SK-N-SH (cell line): ENCODE data around the gene PRKAA2.

Experiments
- EZH2phosphoT487 ChIP-seq: fragments of 200-600 bp; sonication (generic); IDR thresholded peaks from 2 replicates; pipeline ENCODE4 v1.6.1; 2017; ENCODE audit warnings: low read depth, mixed run types, mild to moderate bottlenecking, antibody characterized with exemption, moderate library complexity, borderline replicate concordance
- GATA2 ChIP-seq: sonication (generic); formaldehyde crosslinking; IDR thresholded peaks from 2 replicates; pipeline ENCODE4 v1.5.0; 2020; ENCODE audit warnings: mild to moderate bottlenecking, missing genetic modification reagents
- NRF1 ChIP-seq: IDR thresholded peaks from 2 replicates; pipeline ENCODE4 v1.6.1; 2012; ENCODE audit warnings: low read depth, mild to moderate bottlenecking, low read length
- RAD21 ChIP-seq: IDR thresholded peaks from 2 replicates; pipeline ENCODE4 v1.6.1; 2012; ENCODE audit warnings: mild to moderate bottlenecking, low read length
- RFX5 ChIP-seq: IDR thresholded peaks from 2 replicates; pipeline ENCODE4 v1.6.1; 2012; ENCODE audit warnings: mild to moderate bottlenecking, improper control_type of control experiment, low read length
- TAF1 ChIP-seq: IDR thresholded peaks from 2 replicates; pipeline ENCODE4 v1.6.1; 2012; ENCODE audit warnings: low read depth, mild to moderate bottlenecking, low read length, moderate library complexity, borderline replicate concordance
- TCF12 ChIP-seq: IDR thresholded peaks from 2 replicates; pipeline ENCODE4 v1.4.0; 2012
- TF ChIP-seq, protein P1 (sequence below): fragments of 200-600 bp; sonication (generic); IDR thresholded peaks from 2 replicates; pipeline ENCODE4 v1.6.1; 2017; ENCODE audit warnings: antibody characterized with exemption, mild to moderate bottlenecking, moderate library complexity

DNA sequence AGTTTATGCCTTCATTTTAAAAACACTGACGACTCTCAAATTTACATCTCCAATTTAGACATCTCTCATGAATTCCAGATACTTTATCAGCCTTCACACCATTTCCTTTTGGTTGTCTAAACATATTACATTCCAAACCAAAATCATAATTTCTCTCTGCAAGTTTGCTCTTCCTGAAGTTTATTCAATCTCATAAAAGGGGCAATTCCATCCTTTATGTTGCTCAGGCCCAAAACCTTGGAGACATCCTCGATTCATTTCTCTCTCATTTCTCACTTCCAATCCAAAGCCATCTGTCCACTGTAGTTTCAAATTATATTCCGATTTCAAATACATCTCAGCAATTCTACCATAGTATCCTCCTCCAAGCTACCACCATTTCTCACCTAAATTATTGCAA lies 100.1 kb downstream of the PRKAA2 start:
- no peak for TF ChIP-seq NRF1
- no peak for TF ChIP-seq RFX5
- no peak for TF ChIP-seq EZH2phosphoT487
- TF ChIP-seq, protein P1, sequence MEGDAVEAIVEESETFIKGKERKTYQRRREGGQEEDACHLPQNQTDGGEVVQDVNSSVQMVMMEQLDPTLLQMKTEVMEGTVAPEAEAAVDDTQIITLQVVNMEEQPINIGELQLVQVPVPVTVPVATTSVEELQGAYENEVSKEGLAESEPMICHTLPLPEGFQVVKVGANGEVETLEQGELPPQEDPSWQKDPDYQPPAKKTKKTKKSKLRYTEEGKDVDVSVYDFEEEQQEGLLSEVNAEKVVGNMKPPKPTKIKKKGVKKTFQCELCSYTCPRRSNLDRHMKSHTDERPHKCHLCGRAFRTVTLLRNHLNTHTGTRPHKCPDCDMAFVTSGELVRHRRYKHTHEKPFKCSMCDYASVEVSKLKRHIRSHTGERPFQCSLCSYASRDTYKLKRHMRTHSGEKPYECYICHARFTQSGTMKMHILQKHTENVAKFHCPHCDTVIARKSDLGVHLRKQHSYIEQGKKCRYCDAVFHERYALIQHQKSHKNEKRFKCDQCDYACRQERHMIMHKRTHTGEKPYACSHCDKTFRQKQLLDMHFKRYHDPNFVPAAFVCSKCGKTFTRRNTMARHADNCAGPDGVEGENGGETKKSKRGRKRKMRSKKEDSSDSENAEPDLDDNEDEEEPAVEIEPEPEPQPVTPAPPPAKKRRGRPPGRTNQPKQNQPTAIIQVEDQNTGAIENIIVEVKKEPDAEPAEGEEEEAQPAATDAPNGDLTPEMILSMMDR = no peak
- no peak for TF ChIP-seq GATA2
- TF ChIP-seq TAF1 = no peak
- TF ChIP-seq TCF12 = no peak
- TF ChIP-seq RAD21 = no peak
